ENCODE data around the gene NLRP10. TPM values are rescaled to one million over a fixed set of nuclear protein-coding genes. Genes with fewer than 3 reads are reported as not detected.

Gene NLRP10
- total and polyA plus RNA-seq, 2 donors (not counting 3 experiments of a cell fraction or from before 2014, with no cell fraction given): not detected

DNA sequence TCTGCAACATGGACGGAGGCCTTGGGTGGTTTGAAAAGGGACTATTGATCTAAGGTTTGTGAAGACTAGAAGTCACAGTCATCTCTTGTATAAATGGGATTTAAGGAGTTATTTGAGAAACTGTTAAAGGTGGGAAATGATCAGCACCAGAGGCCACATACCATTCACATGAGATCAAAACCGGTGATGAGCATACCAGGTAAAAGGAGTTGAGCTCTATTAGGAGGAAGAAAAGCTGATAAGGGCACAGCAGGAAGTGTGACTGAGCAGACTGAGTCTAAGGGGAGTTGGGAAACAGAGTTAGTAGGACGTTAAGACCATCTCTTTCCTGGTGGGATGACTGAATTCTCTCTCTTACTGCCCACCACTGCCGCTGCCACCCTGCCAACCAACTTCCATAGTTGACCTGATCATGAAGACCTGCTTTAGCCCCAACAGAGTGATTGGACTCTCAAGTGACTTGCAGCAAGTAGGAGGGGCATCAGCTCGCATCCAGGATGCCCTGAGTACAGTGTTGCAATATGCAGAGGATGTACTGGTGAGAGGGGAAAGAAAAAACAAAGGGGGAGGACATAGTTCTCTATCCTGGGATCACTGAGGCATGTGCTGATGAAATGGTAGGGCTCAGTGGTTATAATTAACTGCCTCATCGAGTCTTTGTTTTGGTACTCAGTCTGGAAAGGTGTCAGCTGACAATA is 29.5 kb upstream of the NLRP10 start:
- Histone ChIP-seq H3K27me3 (ENCODE audit: control insufficient read depth in 2 of 2, insufficient read depth in 2 of 2, low read length in 2 of 2) (no peaks in the 10 kb centered on the region), H3K9me1 (replicated peaks; ENCODE audit: control insufficient read depth, extremely low read depth, insufficient read depth, low read length) (no peaks in the 10 kb centered on the region), H2AFZ (ENCODE audit: low read depth, low read length) (no peak overlapping the region), H4K20me1 (replicated peaks; ENCODE audit: control insufficient read depth, extremely low read depth, insufficient read depth, low read length) (no peaks in the 10 kb centered on the region), H3K4me2 (ENCODE audit: insufficient read depth, low read length) (no peak overlapping the region), H3K4me3 (replicated peaks in 1 of 3; ENCODE audit: insufficient read depth in 1 of 3, low read depth in 1 of 3, low read length in 3 of 3) (no peak overlapping the region), H3K9me3 (replicated peaks; ENCODE audit: control insufficient read depth, insufficient read depth, low read length) (no peaks in the 10 kb centered on the region), H3K4me1 (ENCODE audit: control insufficient read depth, extremely low read depth, insufficient read depth, low read length) (peaks cover 10% of the 10 kb centered on the region), H3K27ac (ENCODE audit: insufficient read depth, low read depth, low read length) (no peak overlapping the region), H3K9ac (replicated peaks; ENCODE audit: extremely low read depth, insufficient read depth, low read length) (no peak overlapping the region), H3K79me2 (ENCODE audit: control insufficient read depth, insufficient read depth, low read length) (peaks cover 17% of the 10 kb centered on the region), H3K36me3 (ENCODE audit: control insufficient read depth in 2 of 2, extremely low read depth in 1 of 2, insufficient read depth in 2 of 2, low read length in 2 of 2) (peaks cover 40 to 52% of the 10 kb centered on the region in 2 experiments)
- DNase-seq (ENCODE audit: low read depth, low spot score) (no peak), FAIRE-seq (no peak)
- ChIA-PET POLR2A (no interaction called here), CTCF (no interaction called here)
- intact Hi-C loops (cut with micrococcal nuclease): no loop called here
- TF ChIP-seq EZH2 (IDR thresholded peaks at IDR 0.05; ENCODE audit: borderline replicate concordance, low read depth, low read length, severe bottlenecking) (no peak), MYC (IDR thresholded peaks at IDR 0.05; ENCODE audit: low read depth, low read length) (no peak), JUN (IDR thresholded peaks at IDR 0.05; ENCODE audit: borderline replicate concordance, insufficient read depth, insufficient read length, low read depth) (no peak), FOS (IDR thresholded peaks at IDR 0.05; ENCODE audit: borderline replicate concordance, insufficient read depth, low read length) (no peak), GATA2 (IDR thresholded peaks at IDR 0.05; ENCODE audit: insufficient read depth, insufficient read length, low read depth, low read length) (no peak), POLR2AphosphoS5 (IDR thresholded peaks at IDR 0.05; ENCODE audit: insufficient read depth, low read depth, low read length) (no peak), POLR2A (IDR thresholded peaks at IDR 0.05; ENCODE audit: low read depth, low read length) (no peak)
- TF ChIP-seq, protein P1, sequence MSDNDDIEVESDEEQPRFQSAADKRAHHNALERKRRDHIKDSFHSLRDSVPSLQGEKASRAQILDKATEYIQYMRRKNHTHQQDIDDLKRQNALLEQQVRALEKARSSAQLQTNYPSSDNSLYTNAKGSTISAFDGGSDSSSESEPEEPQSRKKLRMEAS (IDR thresholded peaks at IDR 0.05; ENCODE audit: insufficient read depth, insufficient read length): no peak
- TF ChIP-seq, protein P2, sequence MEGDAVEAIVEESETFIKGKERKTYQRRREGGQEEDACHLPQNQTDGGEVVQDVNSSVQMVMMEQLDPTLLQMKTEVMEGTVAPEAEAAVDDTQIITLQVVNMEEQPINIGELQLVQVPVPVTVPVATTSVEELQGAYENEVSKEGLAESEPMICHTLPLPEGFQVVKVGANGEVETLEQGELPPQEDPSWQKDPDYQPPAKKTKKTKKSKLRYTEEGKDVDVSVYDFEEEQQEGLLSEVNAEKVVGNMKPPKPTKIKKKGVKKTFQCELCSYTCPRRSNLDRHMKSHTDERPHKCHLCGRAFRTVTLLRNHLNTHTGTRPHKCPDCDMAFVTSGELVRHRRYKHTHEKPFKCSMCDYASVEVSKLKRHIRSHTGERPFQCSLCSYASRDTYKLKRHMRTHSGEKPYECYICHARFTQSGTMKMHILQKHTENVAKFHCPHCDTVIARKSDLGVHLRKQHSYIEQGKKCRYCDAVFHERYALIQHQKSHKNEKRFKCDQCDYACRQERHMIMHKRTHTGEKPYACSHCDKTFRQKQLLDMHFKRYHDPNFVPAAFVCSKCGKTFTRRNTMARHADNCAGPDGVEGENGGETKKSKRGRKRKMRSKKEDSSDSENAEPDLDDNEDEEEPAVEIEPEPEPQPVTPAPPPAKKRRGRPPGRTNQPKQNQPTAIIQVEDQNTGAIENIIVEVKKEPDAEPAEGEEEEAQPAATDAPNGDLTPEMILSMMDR (IDR thresholded peaks at IDR 0.05; ENCODE audit: extremely low read depth in 1 of 2, insufficient read depth in 1 of 2, low read depth in 1 of 2, low read length in 2 of 2): no peak
- BruUV-seq (replicated peaks): no TSS peak
- dilution Hi-C loops (cut with MboI; ENCODE audit: extremely low pct_ligation_motif_present, low sequenced_read_pairs): no loop called here

Data from endothelial cell of umbilical vein (primary cell).